ENCODE data around the gene CCR9.

- TF ChIP-seq, protein P1, sequence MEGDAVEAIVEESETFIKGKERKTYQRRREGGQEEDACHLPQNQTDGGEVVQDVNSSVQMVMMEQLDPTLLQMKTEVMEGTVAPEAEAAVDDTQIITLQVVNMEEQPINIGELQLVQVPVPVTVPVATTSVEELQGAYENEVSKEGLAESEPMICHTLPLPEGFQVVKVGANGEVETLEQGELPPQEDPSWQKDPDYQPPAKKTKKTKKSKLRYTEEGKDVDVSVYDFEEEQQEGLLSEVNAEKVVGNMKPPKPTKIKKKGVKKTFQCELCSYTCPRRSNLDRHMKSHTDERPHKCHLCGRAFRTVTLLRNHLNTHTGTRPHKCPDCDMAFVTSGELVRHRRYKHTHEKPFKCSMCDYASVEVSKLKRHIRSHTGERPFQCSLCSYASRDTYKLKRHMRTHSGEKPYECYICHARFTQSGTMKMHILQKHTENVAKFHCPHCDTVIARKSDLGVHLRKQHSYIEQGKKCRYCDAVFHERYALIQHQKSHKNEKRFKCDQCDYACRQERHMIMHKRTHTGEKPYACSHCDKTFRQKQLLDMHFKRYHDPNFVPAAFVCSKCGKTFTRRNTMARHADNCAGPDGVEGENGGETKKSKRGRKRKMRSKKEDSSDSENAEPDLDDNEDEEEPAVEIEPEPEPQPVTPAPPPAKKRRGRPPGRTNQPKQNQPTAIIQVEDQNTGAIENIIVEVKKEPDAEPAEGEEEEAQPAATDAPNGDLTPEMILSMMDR (IDR thresholded peaks at IDR 0.05 in 2 of 3, conservative IDR thresholded peaks at IDR 0.05 in 1 of 3; ENCODE audit: borderline replicate concordance in 1 of 3, insufficient read depth in 1 of 3, low read depth in 2 of 3, low read length in 2 of 3), result no peak
- TF ChIP-seq POLR2A (IDR thresholded peaks at IDR 0.05; ENCODE audit: borderline replicate concordance, extremely low read depth, insufficient read depth, insufficient read length) (no peak), RAD21 (IDR thresholded peaks at IDR 0.05; ENCODE audit: low read depth) (no peak), POLR2AphosphoS5 (IDR thresholded peaks at IDR 0.05; ENCODE audit: low read depth, low read length) (no peak)
These were observed 5.0 kb upstream of the CCR9 start for GRCh38 chr3:45881078-45882022.

All from HCT116 (cell line).